ENCODE results near the gene PHLPP2. TPM values are rescaled to one million over a fixed set of nuclear protein-coding genes. Genes with fewer than 3 reads are reported as not detected.

Gene PHLPP2, protein sequence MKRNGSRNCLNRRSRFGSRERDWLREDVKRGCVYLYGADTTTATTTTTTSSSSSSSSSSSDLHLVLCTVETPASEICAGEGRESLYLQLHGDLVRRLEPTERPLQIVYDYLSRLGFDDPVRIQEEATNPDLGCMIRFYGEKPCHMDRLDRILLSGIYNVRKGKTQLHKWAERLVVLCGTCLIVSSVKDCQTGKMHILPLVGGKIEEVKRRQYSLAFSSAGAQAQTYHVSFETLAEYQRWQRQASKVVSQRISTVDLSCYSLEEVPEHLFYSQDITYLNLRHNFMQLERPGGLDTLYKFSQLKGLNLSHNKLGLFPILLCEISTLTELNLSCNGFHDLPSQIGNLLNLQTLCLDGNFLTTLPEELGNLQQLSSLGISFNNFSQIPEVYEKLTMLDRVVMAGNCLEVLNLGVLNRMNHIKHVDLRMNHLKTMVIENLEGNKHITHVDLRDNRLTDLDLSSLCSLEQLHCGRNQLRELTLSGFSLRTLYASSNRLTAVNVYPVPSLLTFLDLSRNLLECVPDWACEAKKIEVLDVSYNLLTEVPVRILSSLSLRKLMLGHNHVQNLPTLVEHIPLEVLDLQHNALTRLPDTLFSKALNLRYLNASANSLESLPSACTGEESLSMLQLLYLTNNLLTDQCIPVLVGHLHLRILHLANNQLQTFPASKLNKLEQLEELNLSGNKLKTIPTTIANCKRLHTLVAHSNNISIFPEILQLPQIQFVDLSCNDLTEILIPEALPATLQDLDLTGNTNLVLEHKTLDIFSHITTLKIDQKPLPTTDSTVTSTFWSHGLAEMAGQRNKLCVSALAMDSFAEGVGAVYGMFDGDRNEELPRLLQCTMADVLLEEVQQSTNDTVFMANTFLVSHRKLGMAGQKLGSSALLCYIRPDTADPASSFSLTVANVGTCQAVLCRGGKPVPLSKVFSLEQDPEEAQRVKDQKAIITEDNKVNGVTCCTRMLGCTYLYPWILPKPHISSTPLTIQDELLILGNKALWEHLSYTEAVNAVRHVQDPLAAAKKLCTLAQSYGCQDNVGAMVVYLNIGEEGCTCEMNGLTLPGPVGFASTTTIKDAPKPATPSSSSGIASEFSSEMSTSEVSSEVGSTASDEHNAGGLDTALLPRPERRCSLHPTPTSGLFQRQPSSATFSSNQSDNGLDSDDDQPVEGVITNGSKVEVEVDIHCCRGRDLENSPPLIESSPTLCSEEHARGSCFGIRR (N-terminal part only)
- total RNA-seq (3.5 and 6.7 TPM in 2 replicates), polyA plus RNA-seq (1.7 and 4.3 TPM in 2 replicates)

DNA sequence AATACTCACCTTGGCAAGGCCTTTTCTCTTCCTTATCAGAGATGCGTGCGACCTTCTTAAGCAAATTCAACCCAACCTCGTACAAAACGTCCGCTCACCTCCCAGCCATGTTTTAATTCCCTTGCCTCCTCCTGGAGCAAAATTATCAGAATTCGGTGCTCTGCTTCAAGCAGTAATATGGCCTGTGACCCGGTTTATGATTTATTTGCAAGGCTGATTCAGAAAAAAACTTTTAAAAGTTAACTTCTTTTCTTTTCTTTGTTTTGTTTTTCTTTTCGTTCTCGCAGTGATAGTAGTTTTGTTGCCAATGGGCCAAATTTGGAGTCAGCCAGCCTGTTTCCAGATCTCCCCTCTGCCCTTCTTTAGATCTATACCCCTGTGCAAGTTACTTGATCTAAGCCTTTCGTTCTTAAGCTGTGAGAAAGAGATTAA, at the start of gene PHLPP2:
Gene PHLPP2 (minus strand): TSS at position 382 of the 432 bp plus-strand sequence. CDS start 9,906 bp downstream, outside the sequence.
- peak within 1 kb of the TSS; percentile 97 for H3K4me3 ChIP-seq
- peaks cover 4% of the 10 kb centered on the region for H3K4me1 ChIP-seq (ENCODE audit: low read depth)
- TF ChIP-seq, protein P1, sequence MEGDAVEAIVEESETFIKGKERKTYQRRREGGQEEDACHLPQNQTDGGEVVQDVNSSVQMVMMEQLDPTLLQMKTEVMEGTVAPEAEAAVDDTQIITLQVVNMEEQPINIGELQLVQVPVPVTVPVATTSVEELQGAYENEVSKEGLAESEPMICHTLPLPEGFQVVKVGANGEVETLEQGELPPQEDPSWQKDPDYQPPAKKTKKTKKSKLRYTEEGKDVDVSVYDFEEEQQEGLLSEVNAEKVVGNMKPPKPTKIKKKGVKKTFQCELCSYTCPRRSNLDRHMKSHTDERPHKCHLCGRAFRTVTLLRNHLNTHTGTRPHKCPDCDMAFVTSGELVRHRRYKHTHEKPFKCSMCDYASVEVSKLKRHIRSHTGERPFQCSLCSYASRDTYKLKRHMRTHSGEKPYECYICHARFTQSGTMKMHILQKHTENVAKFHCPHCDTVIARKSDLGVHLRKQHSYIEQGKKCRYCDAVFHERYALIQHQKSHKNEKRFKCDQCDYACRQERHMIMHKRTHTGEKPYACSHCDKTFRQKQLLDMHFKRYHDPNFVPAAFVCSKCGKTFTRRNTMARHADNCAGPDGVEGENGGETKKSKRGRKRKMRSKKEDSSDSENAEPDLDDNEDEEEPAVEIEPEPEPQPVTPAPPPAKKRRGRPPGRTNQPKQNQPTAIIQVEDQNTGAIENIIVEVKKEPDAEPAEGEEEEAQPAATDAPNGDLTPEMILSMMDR (IDR thresholded peaks at IDR 0.05; ENCODE audit: low read depth, low read length): no peak
- no peak for DNase-seq (ENCODE audit: low read depth in 1 of 2, low spot score in 1 of 2)
- H3K27ac ChIP-seq: peak within 1 kb of the TSS; percentile 90
- no peaks in the 10 kb centered on the region for H3K9me3 ChIP-seq (ENCODE audit: low read depth)
- H3K27me3 ChIP-seq: peaks cover 17% of the 10 kb centered on the region
- no peaks in the 10 kb centered on the region for H3K36me3 ChIP-seq

DNA sequence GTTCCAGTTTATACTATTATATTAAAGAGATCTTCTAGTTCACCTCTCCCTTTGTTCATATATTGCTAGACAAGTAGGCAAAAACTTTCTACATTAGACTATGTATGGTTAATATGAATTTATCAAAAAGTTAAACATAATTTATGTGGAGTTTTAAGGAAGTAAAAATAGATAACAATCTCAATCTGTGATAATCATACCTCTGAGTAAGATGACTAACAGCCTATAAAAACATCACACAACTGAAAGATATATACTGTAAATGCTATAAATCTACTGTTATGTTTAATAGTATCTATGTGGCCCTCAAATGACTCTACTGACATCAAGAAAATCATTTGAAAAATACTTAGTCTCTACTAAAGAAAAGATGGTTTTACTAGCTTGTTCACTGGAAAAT, 47.1 kb upstream of the PHLPP2 start:
- no peaks in the 10 kb centered on the region for H3K9me3 ChIP-seq (ENCODE audit: low read depth)
- no peaks in the 10 kb centered on the region for H3K4me1 ChIP-seq (ENCODE audit: low read depth)
- H3K36me3 ChIP-seq: peaks cover 32% of the 10 kb centered on the region
- no peak overlapping the region for H3K4me3 ChIP-seq
- TF ChIP-seq, protein P1 (IDR thresholded peaks at IDR 0.05; ENCODE audit: low read depth, low read length): no peak
- no peaks in the 10 kb centered on the region for H3K27me3 ChIP-seq
- no peak for DNase-seq (ENCODE audit: low read depth in 1 of 2, low spot score in 1 of 2)
- H3K27ac ChIP-seq: no peak overlapping the region

DNA sequence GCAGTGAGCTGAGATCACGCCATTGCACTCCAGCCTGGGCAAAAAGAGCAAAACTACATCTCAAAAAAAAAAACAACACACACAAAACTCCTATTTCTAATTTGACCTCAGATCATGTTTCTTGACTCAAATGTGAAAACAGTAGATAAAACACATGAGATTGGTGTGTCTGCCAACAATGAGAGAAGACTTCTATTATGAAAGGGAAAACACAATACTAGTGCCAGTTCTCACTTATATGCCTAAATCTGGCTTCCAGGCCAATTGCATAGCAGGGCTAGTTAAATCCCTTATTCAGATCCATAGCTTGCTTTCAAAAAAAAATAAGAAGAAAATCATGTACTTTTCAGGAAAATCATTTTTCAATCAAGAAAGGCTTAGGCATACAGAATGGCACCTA, 44.7 kb upstream of the PHLPP2 start:
- Histone ChIP-seq H3K4me3 (no peak overlapping the region), H3K27ac (no peak overlapping the region), H3K9me3 (ENCODE audit: low read depth) (no peaks in the 10 kb centered on the region), H3K27me3 (peaks cover 1% of the 10 kb centered on the region), H3K36me3 (peaks cover 39% of the 10 kb centered on the region), H3K4me1 (ENCODE audit: low read depth) (no peaks in the 10 kb centered on the region)
- DNase-seq (ENCODE audit: low read depth in 1 of 2, low spot score in 1 of 2): no peak
- TF ChIP-seq, protein P1 (IDR thresholded peaks at IDR 0.05; ENCODE audit: low read depth, low read length): no peak

DNA sequence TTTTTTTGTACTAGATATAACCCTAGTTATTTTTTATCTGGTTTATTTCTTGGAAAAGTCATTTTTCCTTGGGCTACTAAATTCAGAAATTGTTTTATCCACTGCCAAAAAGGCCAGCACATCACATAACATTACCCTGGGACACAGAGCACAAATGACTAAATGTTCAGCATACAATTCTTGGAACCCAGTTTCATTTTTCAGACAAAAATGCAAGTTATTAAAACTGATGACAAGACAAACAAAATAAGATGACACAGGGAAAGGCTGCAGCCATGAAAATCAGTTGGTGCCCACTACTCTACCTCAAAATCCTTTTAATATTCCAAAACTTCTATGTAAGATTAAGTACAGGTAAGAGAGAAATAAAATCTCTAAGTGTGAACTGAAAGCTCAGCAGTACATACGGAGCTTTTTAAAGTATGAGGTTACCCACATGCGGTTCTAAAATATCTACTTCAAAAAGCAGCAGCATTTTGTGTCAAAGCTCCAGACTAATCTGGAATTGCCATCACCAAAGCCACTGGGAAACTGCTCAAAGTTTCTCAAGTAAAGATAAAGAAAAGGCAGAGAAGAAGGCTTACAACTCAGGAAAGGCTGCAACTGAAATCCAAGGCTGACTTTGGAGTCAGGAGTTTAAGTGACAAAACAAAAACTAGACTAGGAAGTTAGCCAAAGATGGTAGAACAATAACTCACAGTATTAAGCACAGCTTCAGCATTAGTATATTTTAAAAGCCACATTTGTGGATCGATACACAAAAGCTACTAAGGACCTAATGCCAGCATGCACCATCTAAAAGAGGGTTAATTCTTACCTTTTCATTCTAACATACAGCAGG, 42.8 kb upstream of the PHLPP2 start:
- DNase-seq (ENCODE audit: low read depth in 1 of 2, low spot score in 1 of 2): no peak
- Histone ChIP-seq H3K4me3 (no peak overlapping the region), H3K4me1 (ENCODE audit: low read depth) (no peaks in the 10 kb centered on the region), H3K27me3 (peaks cover 8% of the 10 kb centered on the region), H3K36me3 (peaks cover 47% of the 10 kb centered on the region), H3K27ac (no peak overlapping the region), H3K9me3 (ENCODE audit: low read depth) (no peaks in the 10 kb centered on the region)
- TF ChIP-seq, protein P1 (IDR thresholded peaks at IDR 0.05; ENCODE audit: low read depth, low read length): no peak
